ENCODE measurements around the gene FRMD4A. TPM values are rescaled to one million over a fixed set of nuclear protein-coding genes. Genes with fewer than 3 reads are reported as not detected.

FRMD4A gene
- total and polyA plus RNA-seq, 10 of the 15 experiments (the other 5 are each of a cell fraction or from before 2014, with no cell fraction given): 17.8 to 75.2 (median 39.1) TPM

GRCh38 chr10:14173391-14173705 is 157.4 kb downstream of the FRMD4A start (continued):
- TF ChIP-seq RBBP5 (conservative IDR thresholded peaks at IDR 0.05) (no peak), GABPA (IDR thresholded peaks at IDR 0.05; ENCODE audit: low read depth) (no peak), CBX3 (IDR thresholded peaks at IDR 0.05; ENCODE audit: borderline replicate concordance, low read depth) (no peak), PML (IDR thresholded peaks at IDR 0.05; ENCODE audit: low read length) (no peak), HDGF (IDR thresholded peaks at IDR 0.05) (no peak), JUND (IDR thresholded peaks at IDR 0.05; ENCODE audit: low read depth, low read length) (no peak), CUX1 (IDR thresholded peaks at IDR 0.05; ENCODE audit: insufficient replicate concordance, low read depth, low read length) (no peak), SMARCA5 (IDR thresholded peaks at IDR 0.05) (no peak), HDAC2 (IDR thresholded peaks at IDR 0.05) (no peak), GATAD2B (conservative IDR thresholded peaks at IDR 0.05; ENCODE audit: low read depth) (no peak), BCL11A (IDR thresholded peaks at IDR 0.05; ENCODE audit: low read depth, low read length) (no peak)
- TF ChIP-seq, protein P1, sequence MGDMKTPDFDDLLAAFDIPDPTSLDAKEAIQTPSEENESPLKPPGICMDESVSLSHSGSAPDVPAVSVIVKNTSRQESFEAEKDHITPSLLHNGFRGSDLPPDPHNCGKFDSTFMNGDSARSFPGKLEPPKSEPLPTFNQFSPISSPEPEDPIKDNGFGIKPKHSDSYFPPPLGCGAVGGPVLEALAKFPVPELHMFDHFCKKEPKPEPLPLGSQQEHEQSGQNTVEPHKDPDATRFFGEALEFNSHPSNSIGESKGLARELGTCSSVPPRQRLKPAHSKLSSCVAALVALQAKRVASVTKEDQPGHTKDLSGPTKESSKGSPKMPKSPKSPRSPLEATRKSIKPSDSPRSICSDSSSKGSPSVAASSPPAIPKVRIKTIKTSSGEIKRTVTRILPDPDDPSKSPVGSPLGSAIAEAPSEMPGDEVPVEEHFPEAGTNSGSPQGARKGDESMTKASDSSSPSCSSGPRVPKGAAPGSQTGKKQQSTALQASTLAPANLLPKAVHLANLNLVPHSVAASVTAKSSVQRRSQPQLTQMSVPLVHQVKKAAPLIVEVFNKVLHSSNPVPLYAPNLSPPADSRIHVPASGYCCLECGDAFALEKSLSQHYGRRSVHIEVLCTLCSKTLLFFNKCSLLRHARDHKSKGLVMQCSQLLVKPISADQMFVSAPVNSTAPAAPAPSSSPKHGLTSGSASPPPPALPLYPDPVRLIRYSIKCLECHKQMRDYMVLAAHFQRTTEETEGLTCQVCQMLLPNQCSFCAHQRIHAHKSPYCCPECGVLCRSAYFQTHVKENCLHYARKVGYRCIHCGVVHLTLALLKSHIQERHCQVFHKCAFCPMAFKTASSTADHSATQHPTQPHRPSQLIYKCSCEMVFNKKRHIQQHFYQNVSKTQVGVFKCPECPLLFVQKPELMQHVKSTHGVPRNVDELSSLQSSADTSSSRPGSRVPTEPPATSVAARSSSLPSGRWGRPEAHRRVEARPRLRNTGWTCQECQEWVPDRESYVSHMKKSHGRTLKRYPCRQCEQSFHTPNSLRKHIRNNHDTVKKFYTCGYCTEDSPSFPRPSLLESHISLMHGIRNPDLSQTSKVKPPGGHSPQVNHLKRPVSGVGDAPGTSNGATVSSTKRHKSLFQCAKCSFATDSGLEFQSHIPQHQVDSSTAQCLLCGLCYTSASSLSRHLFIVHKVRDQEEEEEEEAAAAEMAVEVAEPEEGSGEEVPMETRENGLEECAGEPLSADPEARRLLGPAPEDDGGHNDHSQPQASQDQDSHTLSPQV (IDR thresholded peaks at IDR 0.05): no peak

Data from GM12878 (cell line).